ENCODE measurements around the gene SIGLEC11. TPM values are rescaled to one million over a fixed set of nuclear protein-coding genes. Genes with fewer than 3 reads are reported as not detected.

SIGLEC11 gene
- total and polyA plus RNA-seq, 2 experiments from 2014 or later: not detected

DNA sequence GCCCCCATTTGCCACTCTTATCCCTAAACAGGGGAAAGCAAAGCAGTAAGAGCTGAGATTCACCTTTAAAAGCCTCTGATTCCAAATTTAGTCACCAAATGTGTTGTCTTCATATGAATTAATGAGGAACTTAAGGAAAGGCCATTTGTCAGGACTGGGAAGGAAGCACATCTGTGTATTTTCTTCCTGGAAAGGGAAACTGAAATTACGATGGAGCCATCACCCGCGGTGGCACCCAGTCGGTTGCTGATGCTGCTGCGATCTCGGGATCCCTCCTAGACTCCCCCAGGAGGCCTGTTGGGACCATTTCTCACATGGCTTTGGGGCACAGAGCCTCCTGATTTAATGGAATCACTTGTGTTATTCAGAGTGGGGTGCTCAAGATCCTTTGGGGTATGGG lies 56.8 kb downstream of the SIGLEC11 start:
- no peaks in the 10 kb centered on the region for H3K79me2 ChIP-seq (replicated peaks; ENCODE audit: insufficient read depth)
- ATAC-seq (no peak), DNase-seq (ENCODE audit: low spot score) (no peak)
- H3F3A ChIP-seq (replicated peaks; ENCODE audit: low read depth): peaks cover 5% of the 10 kb centered on the region; the same call in 1 of the 2 replicates
- H2AFZ ChIP-seq: no peak overlapping the region
- no peak overlapping the region for H3K27ac ChIP-seq (ENCODE audit: low read depth)
- H3K4me1 ChIP-seq (ENCODE audit: insufficient read depth): peaks cover 10% of the 10 kb centered on the region
- Mint-ChIP-seq H3K9me3 (no peaks in the 10 kb centered on the region; the same call in 2 of the 3 replicates), H3K27me3 (ENCODE audit: insufficient read depth, low read depth, poor library complexity) (peaks cover 15% of the 10 kb centered on the region), H3K4me3 (no peak overlapping the region), H3K36me3 (ENCODE audit: low read depth) (peaks cover 35% of the 10 kb centered on the region), H3K4me1 (peaks cover 19% of the 10 kb centered on the region), H3K27ac (no peak overlapping the region)
- no peaks in the 10 kb centered on the region for H3K27me3 ChIP-seq (ENCODE audit: insufficient read depth)
- no peak overlapping the region for H3K4me3 ChIP-seq
- H3K4me2 ChIP-seq: no peak overlapping the region
- TF ChIP-seq, protein P1, sequence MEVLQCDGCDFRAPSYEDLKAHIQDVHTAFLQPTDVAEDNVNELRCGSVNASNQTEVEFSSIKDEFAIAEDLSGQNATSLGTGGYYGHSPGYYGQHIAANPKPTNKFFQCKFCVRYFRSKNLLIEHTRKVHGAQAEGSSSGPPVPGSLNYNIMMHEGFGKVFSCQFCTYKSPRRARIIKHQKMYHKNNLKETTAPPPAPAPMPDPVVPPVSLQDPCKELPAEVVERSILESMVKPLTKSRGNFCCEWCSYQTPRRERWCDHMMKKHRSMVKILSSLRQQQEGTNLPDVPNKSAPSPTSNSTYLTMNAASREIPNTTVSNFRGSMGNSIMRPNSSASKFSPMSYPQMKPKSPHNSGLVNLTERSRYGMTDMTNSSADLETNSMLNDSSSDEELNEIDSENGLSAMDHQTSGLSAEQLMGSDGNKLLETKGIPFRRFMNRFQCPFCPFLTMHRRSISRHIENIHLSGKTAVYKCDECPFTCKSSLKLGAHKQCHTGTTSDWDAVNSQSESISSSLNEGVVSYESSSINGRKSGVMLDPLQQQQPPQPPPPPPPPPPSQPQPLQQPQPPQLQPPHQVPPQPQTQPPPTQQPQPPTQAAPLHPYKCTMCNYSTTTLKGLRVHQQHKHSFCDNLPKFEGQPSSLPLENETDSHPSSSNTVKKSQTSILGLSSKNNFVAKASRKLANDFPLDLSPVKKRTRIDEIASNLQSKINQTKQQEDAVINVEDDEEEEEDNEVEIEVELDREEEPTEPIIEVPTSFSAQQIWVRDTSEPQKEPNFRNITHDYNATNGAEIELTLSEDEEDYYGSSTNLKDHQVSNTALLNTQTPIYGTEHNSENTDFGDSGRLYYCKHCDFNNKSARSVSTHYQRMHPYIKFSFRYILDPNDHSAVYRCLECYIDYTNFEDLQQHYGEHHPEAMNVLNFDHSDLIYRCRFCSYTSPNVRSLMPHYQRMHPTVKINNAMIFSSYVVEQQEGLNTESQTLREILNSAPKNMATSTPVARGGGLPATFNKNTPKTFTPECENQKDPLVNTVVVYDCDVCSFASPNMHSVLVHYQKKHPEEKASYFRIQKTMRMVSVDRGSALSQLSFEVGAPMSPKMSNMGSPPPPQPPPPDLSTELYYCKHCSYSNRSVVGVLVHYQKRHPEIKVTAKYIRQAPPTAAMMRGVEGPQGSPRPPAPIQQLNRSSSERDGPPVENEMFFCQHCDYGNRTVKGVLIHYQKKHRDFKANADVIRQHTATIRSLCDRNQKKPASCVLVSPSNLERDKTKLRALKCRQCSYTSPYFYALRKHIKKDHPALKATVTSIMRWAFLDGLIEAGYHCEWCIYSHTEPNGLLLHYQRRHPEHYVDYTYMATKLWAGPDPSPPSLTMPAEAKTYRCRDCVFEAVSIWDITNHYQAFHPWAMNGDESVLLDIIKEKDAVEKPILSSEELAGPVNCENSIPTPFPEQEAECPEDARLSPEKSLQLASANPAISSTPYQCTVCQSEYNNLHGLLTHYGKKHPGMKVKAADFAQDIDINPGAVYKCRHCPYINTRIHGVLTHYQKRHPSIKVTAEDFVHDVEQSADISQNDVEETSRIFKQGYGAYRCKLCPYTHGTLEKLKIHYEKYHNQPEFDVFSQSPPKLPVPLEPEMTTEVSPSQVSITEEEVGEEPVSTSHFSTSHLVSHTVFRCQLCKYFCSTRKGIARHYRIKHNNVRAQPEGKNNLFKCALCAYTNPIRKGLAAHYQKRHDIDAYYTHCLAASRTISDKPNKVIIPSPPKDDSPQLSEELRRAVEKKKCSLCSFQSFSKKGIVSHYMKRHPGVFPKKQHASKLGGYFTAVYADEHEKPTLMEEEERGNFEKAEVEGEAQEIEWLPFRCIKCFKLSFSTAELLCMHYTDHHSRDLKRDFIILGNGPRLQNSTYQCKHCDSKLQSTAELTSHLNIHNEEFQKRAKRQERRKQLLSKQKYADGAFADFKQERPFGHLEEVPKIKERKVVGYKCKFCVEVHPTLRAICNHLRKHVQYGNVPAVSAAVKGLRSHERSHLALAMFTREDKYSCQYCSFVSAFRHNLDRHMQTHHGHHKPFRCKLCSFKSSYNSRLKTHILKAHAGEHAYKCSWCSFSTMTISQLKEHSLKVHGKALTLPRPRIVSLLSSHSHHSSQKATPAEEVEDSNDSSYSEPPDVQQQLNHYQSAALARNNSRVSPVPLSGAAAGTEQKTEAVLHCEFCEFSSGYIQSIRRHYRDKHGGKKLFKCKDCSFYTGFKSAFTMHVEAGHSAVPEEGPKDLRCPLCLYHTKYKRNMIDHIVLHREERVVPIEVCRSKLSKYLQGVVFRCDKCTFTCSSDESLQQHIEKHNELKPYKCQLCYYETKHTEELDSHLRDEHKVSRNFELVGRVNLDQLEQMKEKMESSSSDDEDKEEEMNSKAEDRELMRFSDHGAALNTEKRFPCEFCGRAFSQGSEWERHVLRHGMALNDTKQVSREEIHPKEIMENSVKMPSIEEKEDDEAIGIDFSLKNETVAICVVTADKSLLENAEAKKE (CRISPR knock-in tag; IDR thresholded peaks at IDR 0.05): no peak
- TF ChIP-seq, protein P2, sequence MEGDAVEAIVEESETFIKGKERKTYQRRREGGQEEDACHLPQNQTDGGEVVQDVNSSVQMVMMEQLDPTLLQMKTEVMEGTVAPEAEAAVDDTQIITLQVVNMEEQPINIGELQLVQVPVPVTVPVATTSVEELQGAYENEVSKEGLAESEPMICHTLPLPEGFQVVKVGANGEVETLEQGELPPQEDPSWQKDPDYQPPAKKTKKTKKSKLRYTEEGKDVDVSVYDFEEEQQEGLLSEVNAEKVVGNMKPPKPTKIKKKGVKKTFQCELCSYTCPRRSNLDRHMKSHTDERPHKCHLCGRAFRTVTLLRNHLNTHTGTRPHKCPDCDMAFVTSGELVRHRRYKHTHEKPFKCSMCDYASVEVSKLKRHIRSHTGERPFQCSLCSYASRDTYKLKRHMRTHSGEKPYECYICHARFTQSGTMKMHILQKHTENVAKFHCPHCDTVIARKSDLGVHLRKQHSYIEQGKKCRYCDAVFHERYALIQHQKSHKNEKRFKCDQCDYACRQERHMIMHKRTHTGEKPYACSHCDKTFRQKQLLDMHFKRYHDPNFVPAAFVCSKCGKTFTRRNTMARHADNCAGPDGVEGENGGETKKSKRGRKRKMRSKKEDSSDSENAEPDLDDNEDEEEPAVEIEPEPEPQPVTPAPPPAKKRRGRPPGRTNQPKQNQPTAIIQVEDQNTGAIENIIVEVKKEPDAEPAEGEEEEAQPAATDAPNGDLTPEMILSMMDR (conservative IDR thresholded peaks at IDR 0.05; ENCODE audit: low read depth in 2 of 2): no peak
- TF ChIP-seq POLR2AphosphoS5 (IDR thresholded peaks at IDR 0.05; ENCODE audit: low read depth): no peak
- TF ChIP-seq CREB1 (CRISPR knock-in tag; IDR thresholded peaks at IDR 0.05; ENCODE audit: low read depth): no peak
- no peak for TF ChIP-seq STAT1 (IDR thresholded peaks at IDR 0.05; ENCODE audit: unreplicated experiment)
- TF ChIP-seq, protein P3, sequence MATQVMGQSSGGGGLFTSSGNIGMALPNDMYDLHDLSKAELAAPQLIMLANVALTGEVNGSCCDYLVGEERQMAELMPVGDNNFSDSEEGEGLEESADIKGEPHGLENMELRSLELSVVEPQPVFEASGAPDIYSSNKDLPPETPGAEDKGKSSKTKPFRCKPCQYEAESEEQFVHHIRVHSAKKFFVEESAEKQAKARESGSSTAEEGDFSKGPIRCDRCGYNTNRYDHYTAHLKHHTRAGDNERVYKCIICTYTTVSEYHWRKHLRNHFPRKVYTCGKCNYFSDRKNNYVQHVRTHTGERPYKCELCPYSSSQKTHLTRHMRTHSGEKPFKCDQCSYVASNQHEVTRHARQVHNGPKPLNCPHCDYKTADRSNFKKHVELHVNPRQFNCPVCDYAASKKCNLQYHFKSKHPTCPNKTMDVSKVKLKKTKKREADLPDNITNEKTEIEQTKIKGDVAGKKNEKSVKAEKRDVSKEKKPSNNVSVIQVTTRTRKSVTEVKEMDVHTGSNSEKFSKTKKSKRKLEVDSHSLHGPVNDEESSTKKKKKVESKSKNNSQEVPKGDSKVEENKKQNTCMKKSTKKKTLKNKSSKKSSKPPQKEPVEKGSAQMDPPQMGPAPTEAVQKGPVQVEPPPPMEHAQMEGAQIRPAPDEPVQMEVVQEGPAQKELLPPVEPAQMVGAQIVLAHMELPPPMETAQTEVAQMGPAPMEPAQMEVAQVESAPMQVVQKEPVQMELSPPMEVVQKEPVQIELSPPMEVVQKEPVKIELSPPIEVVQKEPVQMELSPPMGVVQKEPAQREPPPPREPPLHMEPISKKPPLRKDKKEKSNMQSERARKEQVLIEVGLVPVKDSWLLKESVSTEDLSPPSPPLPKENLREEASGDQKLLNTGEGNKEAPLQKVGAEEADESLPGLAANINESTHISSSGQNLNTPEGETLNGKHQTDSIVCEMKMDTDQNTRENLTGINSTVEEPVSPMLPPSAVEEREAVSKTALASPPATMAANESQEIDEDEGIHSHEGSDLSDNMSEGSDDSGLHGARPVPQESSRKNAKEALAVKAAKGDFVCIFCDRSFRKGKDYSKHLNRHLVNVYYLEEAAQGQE (IDR thresholded peaks at IDR 0.05; ENCODE audit: unreplicated experiment): no peak
- TF ChIP-seq ZNF331 (CRISPR knock-in tag; IDR thresholded peaks at IDR 0.05; ENCODE audit: low read depth): no peak
- TF ChIP-seq ZNF114 (CRISPR knock-in tag; IDR thresholded peaks at IDR 0.05): no peak
- TF ChIP-seq JUNB (IDR thresholded peaks at IDR 0.05; ENCODE audit: unreplicated experiment): no peak
- peaks cover 3% of the 10 kb centered on the region; the same call in 1 of the 2 replicates for H3K36me3 ChIP-seq (ENCODE audit: insufficient read depth)
- H3K9me2 ChIP-seq (ENCODE audit: insufficient read depth): no peaks in the 10 kb centered on the region
- H4K20me1 ChIP-seq (replicated peaks; ENCODE audit: insufficient read depth): peaks cover 19% of the 10 kb centered on the region
